OCI-LY7 (cell line): ENCODE measurements around the gene MAPT. TPM values are rescaled to one million over a fixed set of nuclear protein-coding genes. Genes with fewer than 3 reads are reported as not detected.

Experiments used
- BruUV-seq: library from RNA; stranded (reverse); fragments of 400-500 nt; replicated peaks from 2 replicates; lab custom pipeline; 2021; lab: Mats Ljungman, UMichigan
- CTCF ChIA-PET: fragments of 300-600 bp; sonication (Branson Sonifier 250); formaldehyde crosslinking; loops from one replicate; lab custom pipeline; 2022; ENCODE audit warnings: antibody characterized with exemption; ENCODE audit not compliant: unreplicated experiment; lab: Charles Lee
- POLR2A ChIA-PET: fragments of 300-600 bp; sonication (Branson Sonifier 250); formaldehyde crosslinking; loops from one replicate; lab custom pipeline; 2022; ENCODE audit warnings: antibody characterized with exemption; lab: Charles Lee
- DNase-seq: peaks from one replicate; pipeline ENCODE4 v3.0.0-alpha.2; 2015; ENCODE audit warnings: low spot score
- H2AFZ ChIP-seq: fragments of 200-600 bp; sonication (generic), shearing (Covaris generic); 2 replicates; pipeline ENCODE4 v1.6.1; 2014; ENCODE audit warnings: mild to moderate bottlenecking, antibody characterized with exemption, low read length, moderate library complexity
- H3K27ac ChIP-seq: fragments of 200-600 bp; sonication (generic); 2 replicates; pipeline ENCODE4 v1.5.1; 2014; ENCODE audit warnings: mixed run types, low read depth, mild to moderate bottlenecking, moderate library complexity, low read length, inconsistent platforms; ENCODE audit not compliant: poor library complexity, severe bottlenecking
- H3K36me3 ChIP-seq: fragments of 200-600 bp; sonication (generic); 2 replicates; pipeline ENCODE4 v1.6.1; 2014; ENCODE audit warnings: mild to moderate bottlenecking, antibody characterized with exemption, low read length, moderate library complexity, mixed read lengths; ENCODE audit not compliant: insufficient read depth
- H3K4me1 ChIP-seq: fragments of 200-600 bp; sonication (generic); 2 replicates; pipeline ENCODE4 v1.5.1; 2014; ENCODE audit warnings: mild to moderate bottlenecking, low read length; ENCODE audit not compliant: insufficient read depth, poor library complexity, severe bottlenecking
- H3K4me2 ChIP-seq: fragments of 200-600 bp; sonication (generic); 2 replicates; pipeline ENCODE4 v1.6.1; 2014; ENCODE audit warnings: mild to moderate bottlenecking, low read length
- H3K4me3 ChIP-seq: fragments of 200-600 bp; sonication (generic); 2 replicates; pipeline ENCODE4 v1.5.1; 2014; ENCODE audit warnings: mild to moderate bottlenecking, low read depth, low read length; ENCODE audit not compliant: poor library complexity, severe bottlenecking
- H3K79me2 ChIP-seq: fragments of 200-600 bp; sonication (generic); 2 replicates; pipeline ENCODE4 v1.6.1; 2016; ENCODE audit warnings: low read depth, mild to moderate bottlenecking, low read length, moderate library complexity, mixed read lengths; ENCODE audit not compliant: insufficient read depth
- H3K9me2 ChIP-seq: fragments of 200-600 bp; sonication (generic); 2 replicates; pipeline ENCODE4 v1.6.1; 2016; ENCODE audit warnings: mild to moderate bottlenecking, low read length, mixed read lengths; ENCODE audit not compliant: insufficient read depth
- H3K9me3 ChIP-seq: fragments of 200-600 bp; sonication (generic); 2 replicates; pipeline ENCODE4 v1.6.1; 2014; ENCODE audit warnings: mild to moderate bottlenecking, mixed run types, low read length, mixed read lengths
- H4K20me1 ChIP-seq: fragments of 200-600 bp; sonication (generic); 2 replicates; pipeline ENCODE4 v1.6.1; 2014; ENCODE audit warnings: mild to moderate bottlenecking, antibody characterized with exemption, low read length, moderate library complexity, mixed read lengths; ENCODE audit not compliant: insufficient read depth
- EZH2phosphoT487 ChIP-seq: fragments of 200-600 bp; sonication (generic); IDR thresholded peaks from 2 replicates; pipeline ENCODE4 v1.6.1; 2018; ENCODE audit warnings: low read depth, borderline replicate concordance, mild to moderate bottlenecking, mixed run types, antibody characterized with exemption, low read length, moderate library complexity, mixed read lengths
- intact Hi-C: fragments of 100-400 bp; cut with micrococcal nuclease; formaldehyde crosslinking; loops from one replicate; pipeline ENCODE4 v1.10.0; 2022; ENCODE audit not compliant: unreplicated experiment
- total RNA-seq, 2 experiments: library from RNA; depleted of rRNA in 1 of 2; stranded (reverse); fragments of >200 nt in 1 of 2; shearing (Covaris generic) in 1 of 2; gene quantifications; 2 replicates each; pipeline ENCODE4 v1.2.3, GENCODE V29; 2014 to 2022
- TF ChIP-seq, protein P1 (sequence below): fragments of 200-600 bp; sonication (generic); conservative IDR thresholded peaks from 2 replicates; pipeline ENCODE4 v1.5.1; 2014; ENCODE audit warnings: mild to moderate bottlenecking, antibody characterized with exemption, low read length, moderate library complexity, mixed read lengths

Gene MAPT
- total RNA-seq, 2 experiments from 2014 or later, result 0.44 TPM; not detected in 1

DNA sequence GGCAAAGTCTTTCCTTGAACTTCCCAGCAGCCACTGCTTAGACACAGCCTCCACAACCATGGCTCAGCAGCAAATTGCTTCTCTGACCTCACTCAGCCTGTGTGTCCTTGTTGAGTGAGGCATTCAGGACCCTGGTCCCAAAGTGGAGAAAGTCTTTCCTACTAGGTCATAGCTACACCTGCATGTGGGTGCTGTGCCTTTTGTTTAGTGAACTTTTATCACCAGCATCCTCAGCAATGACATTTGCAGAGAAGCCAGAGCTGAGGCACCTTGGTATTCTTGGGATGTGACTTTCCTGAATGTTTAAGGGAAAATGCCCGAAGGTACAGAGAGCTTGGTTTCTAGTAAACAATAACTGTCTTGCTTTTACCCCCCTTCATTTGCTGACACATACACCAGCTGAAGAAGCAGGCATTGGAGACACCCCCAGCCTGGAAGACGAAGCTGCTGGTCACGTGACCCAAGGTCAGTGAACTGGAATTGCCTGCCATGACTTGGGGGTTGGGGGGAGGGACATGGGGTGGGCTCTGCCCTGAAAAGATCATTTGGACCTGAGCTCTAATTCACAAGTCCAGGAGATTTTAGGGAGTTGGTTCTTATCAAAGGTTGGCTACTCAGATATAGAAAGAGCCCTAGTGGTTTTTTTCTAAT, 83.7 kb downstream of the MAPT start:
- H3K4me2 ChIP-seq, result no peak overlapping the region
- H3K27ac ChIP-seq, result no peak overlapping the region
- H3K9me2 ChIP-seq, result no peaks in the 10 kb centered on the region
- POLR2A ChIA-PET, result interaction anchor here (0.7 kb wide), 1 partner anchor 240 kb away, joined by 5 read pairs; no protein-coding TSS in a partner anchor
- intact Hi-C loops, result no loop called here
- CTCF ChIA-PET, result no interaction called here
- H4K20me1 ChIP-seq, result no peaks in the 10 kb centered on the region; the same call in 1 of the 2 replicates
- no peaks in the 10 kb centered on the region for H3K9me3 ChIP-seq
- no TSS peak for BruUV-seq
- H2AFZ ChIP-seq, result no peak overlapping the region
- no peak overlapping the region for H3K4me3 ChIP-seq
- DNase-seq, result no peak
- H3K4me1 ChIP-seq, result no peaks in the 10 kb centered on the region
- TF ChIP-seq, protein P1, sequence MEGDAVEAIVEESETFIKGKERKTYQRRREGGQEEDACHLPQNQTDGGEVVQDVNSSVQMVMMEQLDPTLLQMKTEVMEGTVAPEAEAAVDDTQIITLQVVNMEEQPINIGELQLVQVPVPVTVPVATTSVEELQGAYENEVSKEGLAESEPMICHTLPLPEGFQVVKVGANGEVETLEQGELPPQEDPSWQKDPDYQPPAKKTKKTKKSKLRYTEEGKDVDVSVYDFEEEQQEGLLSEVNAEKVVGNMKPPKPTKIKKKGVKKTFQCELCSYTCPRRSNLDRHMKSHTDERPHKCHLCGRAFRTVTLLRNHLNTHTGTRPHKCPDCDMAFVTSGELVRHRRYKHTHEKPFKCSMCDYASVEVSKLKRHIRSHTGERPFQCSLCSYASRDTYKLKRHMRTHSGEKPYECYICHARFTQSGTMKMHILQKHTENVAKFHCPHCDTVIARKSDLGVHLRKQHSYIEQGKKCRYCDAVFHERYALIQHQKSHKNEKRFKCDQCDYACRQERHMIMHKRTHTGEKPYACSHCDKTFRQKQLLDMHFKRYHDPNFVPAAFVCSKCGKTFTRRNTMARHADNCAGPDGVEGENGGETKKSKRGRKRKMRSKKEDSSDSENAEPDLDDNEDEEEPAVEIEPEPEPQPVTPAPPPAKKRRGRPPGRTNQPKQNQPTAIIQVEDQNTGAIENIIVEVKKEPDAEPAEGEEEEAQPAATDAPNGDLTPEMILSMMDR, result no peak
- no peak for TF ChIP-seq EZH2phosphoT487
- H3K36me3 ChIP-seq, result no peaks in the 10 kb centered on the region
- no peaks in the 10 kb centered on the region for H3K79me2 ChIP-seq

DNA sequence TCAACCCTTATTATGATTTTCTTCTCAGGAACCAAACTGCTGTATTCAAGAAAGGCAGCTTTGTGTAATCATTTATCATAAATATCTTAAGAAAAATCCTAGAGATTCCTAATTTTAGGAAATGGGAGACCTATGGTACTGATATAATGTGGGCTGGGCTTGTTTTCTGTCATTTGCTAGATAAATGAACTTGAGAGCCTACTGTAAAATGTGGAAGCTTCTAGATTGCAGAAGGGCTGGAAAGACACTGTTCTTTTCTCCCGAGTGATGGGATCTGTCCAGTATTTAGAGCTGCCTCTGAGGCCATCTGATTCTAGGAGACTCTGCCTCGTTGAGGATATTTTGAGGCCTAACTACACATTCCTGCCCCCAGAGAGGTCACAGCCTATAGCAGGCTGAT, 84.8 kb downstream of the MAPT start:
- no peak for TF ChIP-seq EZH2phosphoT487
- TF ChIP-seq, protein P1, result no peak
- H3K4me3 ChIP-seq, result no peak overlapping the region
- no peaks in the 10 kb centered on the region for H3K9me2 ChIP-seq
- intact Hi-C loops, result no loop called here
- CTCF ChIA-PET, result no interaction called here
- no peaks in the 10 kb centered on the region; the same call in 1 of the 2 replicates for H4K20me1 ChIP-seq
- POLR2A ChIA-PET, result no interaction called here
- no peaks in the 10 kb centered on the region for H3K9me3 ChIP-seq
- no peak overlapping the region for H3K4me2 ChIP-seq
- no peaks in the 10 kb centered on the region for H3K4me1 ChIP-seq
- no TSS peak for BruUV-seq
- H2AFZ ChIP-seq, result no peak overlapping the region
- H3K36me3 ChIP-seq, result no peaks in the 10 kb centered on the region
- no peak for DNase-seq
- H3K79me2 ChIP-seq, result no peaks in the 10 kb centered on the region
- H3K27ac ChIP-seq, result no peak overlapping the region

DNA sequence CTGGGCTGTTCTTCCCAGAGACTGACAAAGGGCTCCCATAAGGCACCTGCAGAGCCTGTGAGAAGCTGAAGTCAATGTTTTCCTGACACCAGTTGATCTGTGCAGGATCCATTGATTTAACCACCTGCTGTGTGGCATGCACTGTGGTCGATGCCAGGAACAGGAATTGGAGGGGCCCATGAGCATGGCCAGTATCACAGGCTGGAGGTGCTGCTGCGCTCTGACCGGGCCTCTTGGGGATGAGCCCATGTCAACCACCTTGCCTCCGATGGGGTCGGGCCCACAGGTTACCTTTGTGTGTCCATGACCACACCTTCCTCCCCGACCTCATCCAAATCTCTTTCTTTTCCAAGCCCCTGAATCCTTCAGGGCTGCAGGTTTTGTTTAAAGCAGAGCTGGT, 86.5 kb downstream of the MAPT start:
- Histone ChIP-seq H4K20me1 (no peaks in the 10 kb centered on the region; the same call in 1 of the 2 replicates), H3K27ac (no peak overlapping the region), H3K9me2 (no peaks in the 10 kb centered on the region), H3K4me1 (no peaks in the 10 kb centered on the region), H3K9me3 (no peaks in the 10 kb centered on the region), H2AFZ (no peak overlapping the region), H3K79me2 (no peaks in the 10 kb centered on the region), H3K36me3 (no peaks in the 10 kb centered on the region), H3K4me2 (no peak overlapping the region), H3K4me3 (no peak overlapping the region)
- CTCF ChIA-PET, result no interaction called here
- TF ChIP-seq EZH2phosphoT487, result no peak
- TF ChIP-seq, protein P1, result no peak
- intact Hi-C loops, result no loop called here
- no peak for DNase-seq
- BruUV-seq, result no TSS peak
- POLR2A ChIA-PET, result interaction anchor here (0.6 kb wide), 1 partner anchor 224 kb away, joined by 4 read pairs; no protein-coding TSS in a partner anchor
